Prostate gland (tissue), 2 donors: ENCODE results near the gene RAD51B. TPM values are rescaled to one million over a fixed set of nuclear protein-coding genes. Genes with fewer than 3 reads are reported as not detected.

Experiments used
- DNase-seq: peaks from one replicate; pipeline ENCODE4 v3.0.0-alpha.2; 2019; ENCODE audit warnings: low spot score
- H3K27ac ChIP-seq, 2 donors: fragments of 200-600 bp; sonication (generic); 2 replicates each; pipeline ENCODE4 v1.5.1; 2017 to 2019
- H3K27me3 ChIP-seq: fragments of 200-600 bp; sonication (generic); replicated peaks from 2 replicates; pipeline ENCODE4 v1.5.1; 2019; ENCODE audit not compliant: insufficient read depth
- H3K36me3 ChIP-seq, 2 donors: fragments of 200-600 bp; sonication (generic); 1 replicate in 1 of 2; 2 replicates in 1 of 2; pipeline versions ENCODE4 v1.5.1 to v1.8.1; 2017 to 2019
- H3K4me1 ChIP-seq: fragments of 200-600 bp; sonication (generic); replicated peaks from 2 replicates; pipeline ENCODE4 v1.5.1; 2019
- H3K4me3 ChIP-seq, 2 donors: fragments of 200-600 bp; sonication (generic); 2 replicates each; pipeline ENCODE4 v1.5.1; 2017 to 2019
- H3K9me3 ChIP-seq: fragments of 200-600 bp; sonication (generic); 2 replicates; pipeline ENCODE4 v1.5.1; 2017
- CTCF ChIP-seq, 4 experiments: fragments of 200-600 bp in 2 of 4; fragments of 450-650 bp in 2 of 4; sonication (generic) in 2 of 4; IDR thresholded peaks; 1 replicate in 3 of 4; 2 replicates in 1 of 4; pipeline ENCODE4 v1.5.1; 2016 to 2019; ENCODE audit warnings: antibody characterized with exemption in 4 of 4, mild to moderate bottlenecking in 2 of 4, moderate library complexity in 2 of 4
- POLR2A ChIP-seq: fragments of 450-650 bp; IDR thresholded peaks from one replicate; pipeline ENCODE4 v1.6.1; 2016; ENCODE audit warnings: antibody characterized with exemption, mild to moderate bottlenecking
- POLR2AphosphoS5 ChIP-seq: sonication (generic); formaldehyde crosslinking; IDR thresholded peaks from one replicate; pipeline ENCODE4 v1.6.1; 2017; ENCODE audit warnings: antibody characterized with exemption
- WGBS: methylation state at CpG from one replicate; pipeline ENCODE4 v1.1.5; 2018; 5-methylcytosine and 5-hydroxymethylcytosine counted together
- intact Hi-C: fragments of 100-400 bp; cut with DNase I; formaldehyde crosslinking; loops from one replicate; pipeline ENCODE4 v1.14.2; 2022
- total RNA-seq, 2 donors: library from RNA; depleted of rRNA; stranded (reverse); fragments of >200 nt; gene quantifications; one replicate each; pipeline ENCODE4 v1.1.0, GENCODE V29; 2016

RAD51B gene
- total RNA-seq, 2 donors from 2014 or later: 14.9 to 35.8 TPM

- H3K36me3 ChIP-seq: no peaks in the 10 kb centered on the region
- 46% methylated on average over 12 of the region's 12 CpGs for WGBS
- intact Hi-C loops: no loop called here
- H3K27ac ChIP-seq: peak overlapping the region; percentile 59 to 70
- TF ChIP-seq POLR2A (no peak), POLR2AphosphoS5 (no peak), CTCF (IDR thresholded peaks at IDR 0.05) (no peak)
- H3K9me3 ChIP-seq: no peaks in the 10 kb centered on the region
- no peak for DNase-seq
- H3K27me3 ChIP-seq: no peaks in the 10 kb centered on the region
- no peak overlapping the region for H3K4me3 ChIP-seq
- H3K4me1 ChIP-seq: peaks cover 5% of the 10 kb centered on the region
Observed at GRCh38 chr14:68359022-68359836, 539.6 kb downstream of the RAD51B start.

GRCh38 chr14:68359837-68360552, 540.4 kb downstream of the RAD51B start:
- no peaks in the 10 kb centered on the region for H3K36me3 ChIP-seq
- H3K27me3 ChIP-seq: no peaks in the 10 kb centered on the region
- TF ChIP-seq POLR2AphosphoS5: peak; percentile 52
- TF ChIP-seq POLR2A: no peak
- TF ChIP-seq CTCF (IDR thresholded peaks at IDR 0.05): no peak
- intact Hi-C loops: no loop called here
- H3K4me3 ChIP-seq: no peak overlapping the region
- 23% methylated on average over 8 of the region's 8 CpGs for WGBS
- no peaks in the 10 kb centered on the region for H3K9me3 ChIP-seq
- peak overlapping the region; percentile 59 to 70 for H3K27ac ChIP-seq
- H3K4me1 ChIP-seq: peaks cover 9% of the 10 kb centered on the region
- DNase-seq: peak; percentile 46

- DNase-seq: no peak
- no peaks in the 10 kb centered on the region for H3K9me3 ChIP-seq
- 92% methylated on average over 2 of the region's 2 CpGs for WGBS
- no peaks in the 10 kb centered on the region for H3K27me3 ChIP-seq
- H3K27ac ChIP-seq: peak overlapping the region in 1 of 2 donors; percentile 59
- H3K36me3 ChIP-seq: no peaks in the 10 kb centered on the region
- TF ChIP-seq CTCF (IDR thresholded peaks at IDR 0.05) (no peak), POLR2AphosphoS5 (no peak), POLR2A (no peak)
- intact Hi-C loops: no loop called here
- H3K4me3 ChIP-seq: no peak overlapping the region
- peaks cover 9% of the 10 kb centered on the region for H3K4me1 ChIP-seq
Observed at GRCh38 chr14:68361231-68361630, 541.7 kb downstream of the RAD51B start.

GRCh38 chr14:68362846-68363245, 543.3 kb downstream of the RAD51B start:
- Histone ChIP-seq H3K9me3 (no peaks in the 10 kb centered on the region), H3K27me3 (no peaks in the 10 kb centered on the region), H3K27ac (no peak overlapping the region), H3K36me3 (no peaks in the 10 kb centered on the region), H3K4me1 (peaks cover 9% of the 10 kb centered on the region), H3K4me3 (no peak overlapping the region)
- 84% methylated on average over 4 of the region's 4 CpGs for WGBS
- intact Hi-C loops: no loop called here
- TF ChIP-seq CTCF (IDR thresholded peaks at IDR 0.05) (no peak), POLR2A (no peak), POLR2AphosphoS5 (no peak)
- DNase-seq: no peak
